Measurements from ENCODE around the gene HEXB. TPM values are rescaled to one million over a fixed set of nuclear protein-coding genes. Genes with fewer than 3 reads are reported as not detected.

HEXB gene
- total and polyA plus RNA-seq, 11 donors, result 71.3 to 278 (median 106) TPM

DNA sequence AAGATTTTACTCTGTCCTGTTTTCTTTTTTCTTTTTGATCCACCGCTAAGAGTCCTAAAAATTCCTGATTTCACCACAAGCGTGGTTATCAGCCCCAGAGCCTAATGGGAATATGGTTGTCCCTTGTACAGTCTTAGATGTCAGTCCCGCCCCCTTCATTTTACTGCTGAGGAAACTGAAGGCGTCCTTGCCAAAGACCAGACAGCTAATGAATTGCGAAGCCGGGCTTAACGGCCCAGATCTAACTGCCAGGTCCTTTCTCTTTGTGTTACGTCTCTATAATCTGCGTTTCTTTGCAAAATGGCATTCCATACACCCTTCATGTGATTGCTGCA, 82.5 kb downstream of the HEXB start:
- WGBS, 4 donors, result 0% methylated on average over 9 of the region's 9 CpGs
- intact Hi-C loops (cut with DNase I), result loop anchor here in 8 of 10 donors (2.0 to 10.0 kb wide), 6 partner anchors 80 to 567 kb away; partner anchors contain the start of genes HEXB (in 2 of the 8) and HMGCR (in 1 of the 8)
- H3K36me3 ChIP-seq, result peaks cover 0 to 55% (median 49%) of the 10 kb centered on the region in 9 donors
- no peaks in the 10 kb centered on the region for H3K9me3 ChIP-seq
- H3K4me1 ChIP-seq, result peaks cover 0 to 35% (median 28%) of the 10 kb centered on the region in 12 donors
- peak; percentile 13 to 23 (median 20) for ATAC-seq
- TF ChIP-seq POLR2A (IDR thresholded peaks at IDR 0.05), result no peak
- TF ChIP-seq, protein P1, sequence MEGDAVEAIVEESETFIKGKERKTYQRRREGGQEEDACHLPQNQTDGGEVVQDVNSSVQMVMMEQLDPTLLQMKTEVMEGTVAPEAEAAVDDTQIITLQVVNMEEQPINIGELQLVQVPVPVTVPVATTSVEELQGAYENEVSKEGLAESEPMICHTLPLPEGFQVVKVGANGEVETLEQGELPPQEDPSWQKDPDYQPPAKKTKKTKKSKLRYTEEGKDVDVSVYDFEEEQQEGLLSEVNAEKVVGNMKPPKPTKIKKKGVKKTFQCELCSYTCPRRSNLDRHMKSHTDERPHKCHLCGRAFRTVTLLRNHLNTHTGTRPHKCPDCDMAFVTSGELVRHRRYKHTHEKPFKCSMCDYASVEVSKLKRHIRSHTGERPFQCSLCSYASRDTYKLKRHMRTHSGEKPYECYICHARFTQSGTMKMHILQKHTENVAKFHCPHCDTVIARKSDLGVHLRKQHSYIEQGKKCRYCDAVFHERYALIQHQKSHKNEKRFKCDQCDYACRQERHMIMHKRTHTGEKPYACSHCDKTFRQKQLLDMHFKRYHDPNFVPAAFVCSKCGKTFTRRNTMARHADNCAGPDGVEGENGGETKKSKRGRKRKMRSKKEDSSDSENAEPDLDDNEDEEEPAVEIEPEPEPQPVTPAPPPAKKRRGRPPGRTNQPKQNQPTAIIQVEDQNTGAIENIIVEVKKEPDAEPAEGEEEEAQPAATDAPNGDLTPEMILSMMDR (IDR thresholded peaks at IDR 0.05), result no peak
- peak overlapping the region; percentile 67 to 96 (median 92) for H3K4me3 ChIP-seq
- no peak for DNase-seq
- H3K27ac ChIP-seq, result peak overlapping the region in 11 of 12 donors; percentile 52 to 86 (median 84)
- no peaks in the 10 kb centered on the region for H3K27me3 ChIP-seq

Other genes with a start within 250 kb of the HEXB start
- 10 to 100 TPM in 1 of 9 donors, 1 to 10 TPM in 8; 3.1 to 11.0 (median 5.5) TPM for gene ENC1, start 44.5 kb upstream of the HEXB start, total RNA-seq
- gene ENC1, start 44.5 kb upstream of the HEXB start, polyA plus RNA-seq, result 1 to 10 TPM; 1.4 to 3.1 TPM
- gene GFM2, start 81.9 kb downstream of the HEXB start, total RNA-seq, result 10 to 100 TPM; 26.3 to 54.9 (median 46.1) TPM
- 10 to 100 TPM; 29.1 to 39.9 TPM for gene GFM2, start 81.9 kb downstream of the HEXB start, polyA plus RNA-seq
- gene NSA2, start 82.0 kb downstream of the HEXB start, total RNA-seq, result 10 to 100 TPM; 33.2 to 77.0 (median 43.8) TPM
- gene NSA2, start 82.0 kb downstream of the HEXB start, polyA plus RNA-seq, result 100 to 1,000 TPM in 1 of 2 donors, 10 to 100 TPM in 1; 39.8 to 114 TPM
- gene FAM169A, start 181.2 kb downstream of the HEXB start, total RNA-seq, result 10 to 100 TPM in 1 of 9 donors, 1 to 10 TPM in 8; 2.6 to 10.1 (median 5.1) TPM
- 1 to 10 TPM in 1 of 2 donors, under 1 TPM in 1; 0.88 to 1.1 TPM for gene FAM169A, start 181.2 kb downstream of the HEXB start, polyA plus RNA-seq